Mesodermal cell (in vitro differentiated cells): ENCODE measurements around the gene CYSTM1.

Experiments
- H3K27ac ChIP-seq: 2 replicates; pipeline ENCODE4 v1.7.0; 2013; ENCODE audit warnings: mild to moderate bottlenecking, low read depth, low read length, moderate library complexity; ENCODE audit not compliant: severe bottlenecking
- H3K36me3 ChIP-seq: 2 replicates; pipeline ENCODE4 v1.7.1; 2013; ENCODE audit warnings: mild to moderate bottlenecking, low read length, moderate library complexity; ENCODE audit not compliant: control insufficient read depth, insufficient read depth
- H3K4me1 ChIP-seq: one replicate; pipeline ENCODE4 v1.7.1; 2013; ENCODE audit warnings: mild to moderate bottlenecking, low read length; ENCODE audit not compliant: insufficient read depth, control insufficient read depth, poor library complexity, severe bottlenecking
- H3K4me3 ChIP-seq: 2 replicates; pipeline ENCODE4 v1.7.0; 2013; ENCODE audit warnings: low read length, control low read depth, mild to moderate bottlenecking; ENCODE audit not compliant: insufficient read depth, poor library complexity, severe bottlenecking; ENCODE audit errors: extremely low read depth
- H3K9me3 ChIP-seq: 2 replicates; pipeline ENCODE4 v1.7.1; 2013; ENCODE audit warnings: mild to moderate bottlenecking, low read length, moderate library complexity; ENCODE audit not compliant: control insufficient read depth
- WGBS, 2 experiments: methylation state at CpG; one replicate each; pipeline ENCODE4 v1.1.5; 2013; ENCODE audit warnings: missing lambda C conversion rate in 2 of 2; ENCODE audit not compliant: insufficient coverage in 2 of 2; 5-methylcytosine and 5-hydroxymethylcytosine counted together

The CYSTM1 gene

DNA sequence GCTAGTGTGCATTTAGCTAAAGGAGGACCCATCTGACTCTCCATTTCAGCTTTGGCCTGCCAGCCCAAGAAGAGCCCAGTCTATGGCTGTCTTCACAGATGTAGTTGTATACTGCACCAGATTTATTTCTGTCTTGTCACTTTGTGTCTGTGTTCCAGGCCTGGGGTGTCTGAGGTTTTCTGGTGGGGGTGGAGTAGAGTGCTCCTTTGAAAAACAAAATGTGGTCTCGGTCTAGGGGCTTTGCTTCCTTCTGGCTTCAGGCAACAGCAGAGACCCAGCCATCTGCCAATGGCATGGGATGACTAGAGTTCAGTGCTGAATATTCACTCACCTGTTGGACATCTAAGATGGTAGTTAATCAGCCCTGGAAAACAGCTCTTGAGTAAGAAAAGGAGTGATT, 38.4 kb upstream of the CYSTM1 start:
- 77 to 88% methylated on average over 1 of the region's 1 CpG for WGBS, 2 experiments
- Histone ChIP-seq H3K27ac (no peak overlapping the region), H3K9me3 (no peaks in the 10 kb centered on the region), H3K4me1 (peaks cover 3% of the 10 kb centered on the region), H3K4me3 (no peak overlapping the region), H3K36me3 (no peaks in the 10 kb centered on the region)

DNA sequence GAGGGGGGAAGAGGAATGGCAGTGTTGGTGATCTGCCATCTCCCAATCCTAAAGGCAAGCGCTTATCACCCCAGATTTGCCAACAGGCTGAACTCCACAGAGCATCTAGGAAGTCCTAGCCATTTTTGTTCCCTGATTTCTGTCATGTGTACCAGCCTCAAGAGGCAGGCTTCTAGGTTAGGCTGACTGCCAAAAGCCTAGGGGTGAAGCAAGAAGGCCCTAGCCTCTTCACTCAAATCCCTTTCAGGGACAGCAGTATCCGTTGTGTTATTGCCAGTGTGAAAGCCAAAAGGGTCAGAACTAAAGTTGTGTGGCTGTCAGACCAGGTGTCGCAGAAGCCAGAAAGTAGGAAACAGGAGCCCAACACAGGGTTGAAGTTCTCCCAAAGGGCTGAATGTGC, 34.6 kb upstream of the CYSTM1 start:
- 76 to 90% methylated on average over 2 to 3 of the region's 3 CpGs for WGBS, 2 experiments

GRCh38 chr5:140141241-140141640, 33.7 kb upstream of the CYSTM1 start:
- Histone ChIP-seq H3K36me3 (no peaks in the 10 kb centered on the region), H3K4me3 (no peak overlapping the region), H3K27ac (no peak overlapping the region), H3K4me1 (no peaks in the 10 kb centered on the region), H3K9me3 (no peaks in the 10 kb centered on the region)

More for the DNA sequence above, 34.6 kb upstream of the CYSTM1 start:
- Histone ChIP-seq H3K27ac (no peak overlapping the region), H3K4me3 (no peak overlapping the region), H3K36me3 (no peaks in the 10 kb centered on the region), H3K4me1 (no peaks in the 10 kb centered on the region), H3K9me3 (no peaks in the 10 kb centered on the region)

- Histone ChIP-seq H3K4me1 (peaks cover 3% of the 10 kb centered on the region), H3K9me3 (no peaks in the 10 kb centered on the region), H3K27ac (no peak overlapping the region), H3K4me3 (no peak overlapping the region), H3K36me3 (no peaks in the 10 kb centered on the region)
- whole genome bisulfite sequencing, 2 experiments = 74 to 85% methylated on average over 3 to 5 of the region's 5 CpGs
Measured at GRCh38 chr5:140142246-140142645, 32.7 kb upstream of the CYSTM1 start.

DNA sequence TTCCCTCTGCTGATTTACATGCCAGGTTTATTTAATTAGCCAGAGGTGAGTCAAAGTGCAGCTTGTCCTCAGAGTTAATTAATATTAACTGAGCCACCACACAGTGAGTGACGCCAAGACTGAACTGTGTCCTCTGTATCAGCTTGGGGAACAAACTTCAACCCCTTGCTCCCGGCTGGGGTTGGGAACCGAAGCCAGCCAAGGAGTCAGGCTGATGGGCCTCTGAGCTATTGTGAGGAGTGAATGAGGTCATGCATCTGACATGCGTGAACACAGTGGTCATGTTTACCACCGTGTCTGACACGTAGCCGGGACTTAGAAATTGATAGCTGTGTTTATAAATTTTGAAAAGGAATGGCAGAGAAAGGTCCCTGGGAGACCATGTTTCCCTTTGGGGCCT, 32.1 kb upstream of the CYSTM1 start:
- Histone ChIP-seq H3K36me3 (no peaks in the 10 kb centered on the region), H3K4me1 (peaks cover 3% of the 10 kb centered on the region), H3K9me3 (no peaks in the 10 kb centered on the region), H3K4me3 (no peak overlapping the region), H3K27ac (no peak overlapping the region)
- WGBS, 2 experiments = 91 to 96% methylated on average over 6 to 7 of the region's 7 CpGs

DNA sequence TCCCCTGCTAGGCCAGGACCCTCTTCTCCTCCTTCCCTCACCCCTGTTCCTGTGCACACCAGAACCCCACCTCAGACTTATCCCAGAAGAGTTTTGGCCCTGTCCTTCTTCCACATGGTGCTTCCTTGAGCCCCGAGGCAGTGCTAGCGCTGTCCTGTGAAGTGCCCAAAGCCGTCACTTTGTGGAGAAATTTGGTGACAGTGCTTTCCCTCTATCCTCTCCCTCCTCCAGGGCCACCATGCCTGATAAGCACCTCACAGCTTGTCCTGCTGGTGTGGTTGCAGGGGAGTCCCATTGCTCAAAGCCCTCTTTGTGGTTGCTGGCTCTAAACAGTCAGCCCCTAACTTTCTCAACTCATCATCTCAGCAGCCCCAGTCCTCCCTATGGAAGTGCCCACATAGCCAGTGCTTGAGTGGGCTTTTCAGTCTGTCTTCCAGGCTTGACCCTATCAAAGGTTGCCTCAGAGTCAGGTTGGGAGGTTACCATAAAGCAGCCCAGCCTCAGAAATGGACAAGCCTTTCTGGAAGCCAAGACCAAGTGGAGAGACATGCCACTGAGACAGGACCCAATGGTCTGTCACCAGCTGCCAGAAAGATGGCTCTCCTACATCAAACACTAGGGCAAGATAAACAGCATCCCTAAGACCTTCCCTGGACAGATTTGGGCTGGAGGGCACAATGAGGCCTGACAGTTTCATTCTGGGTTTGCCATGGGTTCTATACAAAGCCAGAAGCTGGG, 31.3 kb upstream of the CYSTM1 start:
- no peaks in the 10 kb centered on the region for H3K36me3 ChIP-seq
- H3K4me3 ChIP-seq = no peak overlapping the region
- peaks cover 3% of the 10 kb centered on the region for H3K4me1 ChIP-seq
- WGBS, 2 experiments = 100% methylated on average over 1 to 2 of the region's 3 CpGs
- no peak overlapping the region for H3K27ac ChIP-seq
- no peaks in the 10 kb centered on the region for H3K9me3 ChIP-seq

DNA sequence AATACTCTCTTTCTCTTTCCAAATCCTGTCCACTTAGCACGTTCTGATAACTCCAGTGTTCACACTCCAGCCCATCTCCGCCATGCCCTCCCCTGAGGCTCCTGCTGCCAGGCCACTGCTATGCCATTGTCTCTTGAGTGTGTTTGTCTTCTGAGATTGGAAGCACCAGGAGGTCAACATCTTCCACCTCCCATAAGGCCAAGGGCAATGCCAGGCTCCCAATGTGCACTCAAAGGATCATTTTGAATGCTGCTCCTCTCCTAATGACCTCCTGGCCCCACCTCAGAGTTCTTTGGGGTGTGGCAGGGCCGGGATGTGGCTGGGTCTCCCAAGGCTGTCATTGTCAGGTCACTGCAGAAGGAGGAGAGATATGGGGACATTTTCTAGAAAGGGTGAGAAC, 29.7 kb upstream of the CYSTM1 start:
- H3K4me3 ChIP-seq = no peak overlapping the region
- H3K36me3 ChIP-seq = no peaks in the 10 kb centered on the region
- no peaks in the 10 kb centered on the region for H3K9me3 ChIP-seq
- no peak overlapping the region for H3K27ac ChIP-seq
- H3K4me1 ChIP-seq = peaks cover 3% of the 10 kb centered on the region
- WGBS, 2 experiments = 76 to 80% methylated on average over 1 to 3 of the region's 3 CpGs

- 2% methylated on average over 42 to 55 of the region's 64 CpGs for WGBS, 2 experiments
- H3K27ac ChIP-seq = no peak overlapping the region
- H3K9me3 ChIP-seq = no peaks in the 10 kb centered on the region
- H3K36me3 ChIP-seq = no peaks in the 10 kb centered on the region
- H3K4me1 ChIP-seq = peaks cover 3% of the 10 kb centered on the region
- H3K4me3 ChIP-seq = peak overlapping the region; percentile 21
Measured at GRCh38 chr5:140145818-140146522, 29.0 kb upstream of the CYSTM1 start.

GRCh38 chr5:140146523-140146842, 28.5 kb upstream of the CYSTM1 start:
- WGBS, 2 experiments = 12% methylated on average over 14 of the region's 14 CpGs; no CpG with 5 or more reads in 1 of the 2 experiments
- Histone ChIP-seq H3K27ac (no peak overlapping the region), H3K36me3 (no peaks in the 10 kb centered on the region), H3K9me3 (no peaks in the 10 kb centered on the region), H3K4me1 (peaks cover 3% of the 10 kb centered on the region), H3K4me3 (peak overlapping the region; percentile 21)

DNA sequence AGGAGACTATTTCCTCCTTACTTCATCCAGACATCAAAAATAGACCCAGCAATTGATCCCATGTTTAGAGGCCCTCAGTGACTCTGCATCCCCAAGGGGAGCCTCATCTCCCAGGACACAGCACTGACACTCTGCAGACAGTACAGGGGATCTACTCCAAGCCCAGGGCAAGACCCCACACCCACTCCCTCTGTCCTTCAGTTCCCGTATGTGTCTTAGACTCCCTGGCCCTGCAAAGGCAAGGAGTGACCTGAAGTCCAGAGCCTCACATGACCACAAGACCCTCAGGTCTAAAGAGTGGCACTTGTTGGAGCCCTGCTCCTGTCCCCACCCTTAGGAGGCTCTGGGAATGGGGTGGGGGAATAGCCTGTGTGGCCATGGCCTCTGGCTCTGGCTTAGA, 27.5 kb upstream of the CYSTM1 start:
- Histone ChIP-seq H3K9me3 (no peaks in the 10 kb centered on the region), H3K4me1 (peaks cover 3% of the 10 kb centered on the region), H3K36me3 (no peaks in the 10 kb centered on the region), H3K4me3 (no peak overlapping the region), H3K27ac (no peak overlapping the region)
- 60 to 83% methylated on average over 1 of the region's 1 CpG for WGBS, 2 experiments

DNA sequence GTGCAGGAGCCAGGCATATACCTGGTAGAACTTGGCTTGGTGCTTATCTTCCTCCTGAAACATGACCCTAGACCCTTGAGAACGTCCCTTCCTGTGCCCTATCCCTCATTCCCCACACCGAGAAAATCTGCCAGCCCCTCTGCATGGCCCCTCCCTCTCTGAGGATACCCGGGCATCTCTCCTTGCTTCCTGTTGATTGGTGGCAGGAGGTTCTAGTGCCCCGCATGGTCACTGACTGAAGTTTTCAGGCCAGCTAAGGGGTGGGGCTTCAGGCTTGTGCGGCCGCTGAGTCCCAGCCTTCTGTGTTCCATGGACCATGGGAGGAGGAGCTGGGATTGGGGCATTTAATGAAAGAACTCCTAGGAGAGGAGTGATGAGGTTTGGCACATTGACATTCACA, 26.5 kb upstream of the CYSTM1 start:
- Histone ChIP-seq H3K9me3 (no peaks in the 10 kb centered on the region), H3K27ac (no peak overlapping the region), H3K4me3 (no peak overlapping the region), H3K4me1 (peaks cover 3% of the 10 kb centered on the region), H3K36me3 (no peaks in the 10 kb centered on the region)
- 3 to 6% methylated on average over 2 to 3 of the region's 6 CpGs for WGBS, 2 experiments
